NCI-H128 (cell line): ENCODE measurements around the gene NLGN4X.

Source experiments
- DNase-seq: peaks from one replicate; lab custom pipeline; 2025; ENCODE audit not compliant: unreplicated experiment; lab: John Stamatoyannopoulos, UW

Gene NLGN4X

DNA sequence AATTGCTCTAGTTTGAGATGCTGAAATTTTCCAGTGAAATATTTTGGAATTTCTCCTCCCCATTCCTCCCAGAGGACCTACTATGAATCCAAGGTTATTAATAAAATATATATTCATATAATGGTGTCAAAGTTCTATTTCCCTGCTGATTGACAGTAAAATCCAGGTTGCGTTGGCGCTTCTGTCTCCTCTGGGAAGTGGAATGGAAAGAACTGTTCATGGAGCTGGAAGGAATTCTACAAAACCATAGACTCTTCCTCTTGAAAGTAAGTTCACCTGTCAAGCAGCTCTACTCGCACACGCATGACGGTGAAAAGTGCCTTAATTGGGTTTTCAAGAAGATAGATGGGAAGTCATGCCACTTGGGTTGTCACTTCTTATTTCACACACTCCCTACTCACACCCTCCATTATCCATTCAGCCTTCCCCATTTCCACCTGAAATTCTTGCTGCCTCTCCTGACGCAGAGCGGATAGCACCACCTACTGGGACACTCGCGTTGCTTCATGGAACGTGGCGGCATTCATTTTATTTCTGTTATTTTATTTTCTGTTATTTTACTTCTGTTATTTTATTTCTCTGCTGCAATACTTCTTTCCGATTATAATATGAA, 351.6 kb downstream of the NLGN4X start:
- no peak for DNase-seq

DNA sequence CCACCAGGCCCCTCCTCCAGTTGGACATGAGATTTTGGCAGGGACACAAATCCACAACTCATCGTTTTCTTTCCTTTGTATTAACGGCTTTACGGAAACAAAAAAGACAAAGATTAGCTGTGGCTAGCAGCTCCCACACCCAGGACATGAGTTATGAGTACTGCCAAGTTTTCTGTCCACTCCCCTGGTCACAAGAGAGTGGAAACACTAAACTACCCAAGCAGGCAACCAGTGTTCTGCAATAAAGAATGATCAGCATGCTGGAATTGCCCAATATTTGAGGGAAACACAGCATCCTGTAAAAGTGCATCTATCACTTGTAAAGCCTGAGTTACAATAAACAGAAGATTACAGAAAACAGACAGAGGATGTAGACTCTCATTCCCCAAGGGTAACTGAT, 358.4 kb downstream of the NLGN4X start:
- no peak for DNase-seq

- no peak for DNase-seq
These were observed 358.9 kb downstream of the NLGN4X start for GRCh38 chrX:5869786-5870185.

- no peak for DNase-seq
These were observed 360.9 kb downstream of the NLGN4X start for GRCh38 chrX:5867778-5868177.

- DNase-seq = no peak
These were observed 371.4 kb downstream of the NLGN4X start for GRCh38 chrX:5857232-5857631.

- no peak for DNase-seq
These were observed 375.7 kb downstream of the NLGN4X start for GRCh38 chrX:5852941-5853340.

- DNase-seq = no peak
These were observed 386.1 kb downstream of the NLGN4X start for GRCh38 chrX:5842601-5843000.
